ENCODE measurements around the gene MDN1. TPM values are rescaled to one million over a fixed set of nuclear protein-coding genes. Genes with fewer than 3 reads are reported as not detected.

Gene MDN1
- total and polyA plus RNA-seq, 2 of the 8 experiments (the other 6 are each of a cell fraction or from before 2014, with no cell fraction given): 53.5 to 179 TPM

GRCh38 chr6:89716532-89716931 lies 103.1 kb downstream of the MDN1 start:
- H3K23me2 ChIP-seq (ENCODE audit: low read depth, low read length): no peaks in the 10 kb centered on the region
- no peaks in the 10 kb centered on the region for H3K9me3 ChIP-seq (ENCODE audit: insufficient read depth in 2 of 2, low read depth in 1 of 2, low read length in 1 of 2)
- H3K14ac ChIP-seq (ENCODE audit: insufficient read length): no peak overlapping the region
- H3K4me3 ChIP-seq (ENCODE audit: extremely low read depth in 1 of 4, insufficient read depth in 2 of 4, low read depth in 3 of 4, low read length in 4 of 4): no peak overlapping the region
- no peaks in the 10 kb centered on the region for H3K27me3 ChIP-seq (replicated peaks in 1 of 4; ENCODE audit: control insufficient read depth in 3 of 4, extremely low read depth in 1 of 4, insufficient read depth in 3 of 4, low read length in 3 of 4)
- no peaks in the 10 kb centered on the region for H3K79me2 ChIP-seq (ENCODE audit: control insufficient read depth in 1 of 2, insufficient read depth in 2 of 2, low read length in 2 of 2)
- H4K8ac ChIP-seq (ENCODE audit: extremely low read depth, insufficient read depth, low read length): no peak overlapping the region
- H2AK5ac ChIP-seq (ENCODE audit: low read depth, low read length): no peak overlapping the region
- ChIA-PET CTCF (ENCODE audit: partially characterized antibody) (interaction anchor here (0.9 to 1.2 kb wide), 3 partner anchors 9 to 37 kb away, joined by 3 to 4 read pairs (median 4); no protein-coding TSS in a partner anchor), POLR2A (ENCODE audit: partially characterized antibody) (no interaction called here)
- no peak overlapping the region for H2BK15ac ChIP-seq (ENCODE audit: low read length)
- no peak overlapping the region for H3K56ac ChIP-seq (replicated peaks; ENCODE audit: insufficient read length, low read depth, low read length)
- H3K4ac ChIP-seq (replicated peaks; ENCODE audit: insufficient read length, low read depth, low read length): no peak overlapping the region
- peaks cover 45 to 92% (median 80%) of the 10 kb centered on the region in 4 experiments for H3K36me3 ChIP-seq (ENCODE audit: control insufficient read depth in 2 of 4, insufficient read depth in 4 of 4, low read length in 3 of 4)
- no peak overlapping the region for H2BK20ac ChIP-seq (ENCODE audit: low read length)
- H3K79me1 ChIP-seq (ENCODE audit: low read depth, low read length): no peaks in the 10 kb centered on the region
- H2BK5ac ChIP-seq (ENCODE audit: low read depth, low read length): no peak overlapping the region
- WGBS, 2 experiments (ENCODE audit: extremely low coverage in 1 of 2, insufficient coverage in 1 of 2, insufficient read length in 1 of 2, insufficient replicate concordance in 2 of 2, low coverage in 1 of 2, low lambda C conversion rate in 2 of 2, missing lambda C conversion rate in 1 of 2): 95% methylated on average over 3 of the region's 3 CpGs; no CpG with 5 or more reads in 1 of the 2 experiments
- no peaks in the 10 kb centered on the region for H3K4me1 ChIP-seq (replicated peaks in 1 of 4; ENCODE audit: control insufficient read depth in 3 of 4, insufficient read depth in 4 of 4, low read length in 3 of 4)
- H4K5ac ChIP-seq (ENCODE audit: insufficient read length, low read depth, low read length): no peak overlapping the region
- H2BK12ac ChIP-seq (ENCODE audit: low read depth, low read length): no peak overlapping the region
- DNase-seq (ENCODE audit: low read depth in 1 of 2, low spot score in 2 of 2) (no peak), FAIRE-seq (no peak)
- no peak overlapping the region for H3K27ac ChIP-seq (ENCODE audit: low read depth, low read length)
- no peak overlapping the region for H3K18ac ChIP-seq (ENCODE audit: extremely low read depth, low read length)
- H3K9ac ChIP-seq (replicated peaks in 1 of 4; ENCODE audit: extremely low read depth in 1 of 4, low read depth in 3 of 4, low read length in 3 of 4): no peak overlapping the region
- no peak overlapping the region for H3K4me2 ChIP-seq (ENCODE audit: insufficient read depth in 1 of 2, low read depth in 2 of 2, low read length in 2 of 2)
- no peak overlapping the region for H3K23ac ChIP-seq (ENCODE audit: insufficient read length)
- H2BK120ac ChIP-seq (replicated peaks; ENCODE audit: low read depth, low read length): no peak overlapping the region
- H2AFZ ChIP-seq (ENCODE audit: low read length): no peak overlapping the region
- no peak overlapping the region for H4K91ac ChIP-seq (replicated peaks; ENCODE audit: insufficient read length, low read length)
- no peaks in the 10 kb centered on the region for H4K20me1 ChIP-seq (replicated peaks in 1 of 2; ENCODE audit: control insufficient read depth in 1 of 2, insufficient read depth in 2 of 2, low read length in 2 of 2)
- TF ChIP-seq EZH2 (IDR thresholded peaks at IDR 0.05; ENCODE audit: low read depth, low read length, severe bottlenecking): no peak
- no peak for TF ChIP-seq ATF3 (IDR thresholded peaks at IDR 0.05; ENCODE audit: insufficient read depth, low read depth, low read length)
- no peak for TF ChIP-seq USF2 (IDR thresholded peaks at IDR 0.05; ENCODE audit: low read length)
- no peak for TF ChIP-seq MAFK (IDR thresholded peaks at IDR 0.05; ENCODE audit: low read depth, low read length)
- no peak for TF ChIP-seq SUZ12 (IDR thresholded peaks at IDR 0.05; ENCODE audit: low read length)
- no peak for TF ChIP-seq CTCF (IDR thresholded peaks at IDR 0.05; ENCODE audit: control extremely low read depth in 1 of 3, insufficient read depth in 1 of 3, low read depth in 1 of 3, low read length in 3 of 3)
- no peak for TF ChIP-seq SP2 (IDR thresholded peaks at IDR 0.05; ENCODE audit: low read length)
- no peak for TF ChIP-seq KDM4A (IDR thresholded peaks at IDR 0.05; ENCODE audit: low read depth, low read length, severe bottlenecking)
- TF ChIP-seq RAD21 (IDR thresholded peaks at IDR 0.05 in 1 of 2, conservative IDR thresholded peaks at IDR 0.05 in 1 of 2; ENCODE audit: low read depth in 2 of 2, low read length in 2 of 2): no peak
